Hepatocyte (in vitro differentiated cells): ENCODE measurements around the gene ASS1. TPM values are rescaled to one million over a fixed set of nuclear protein-coding genes. Genes with fewer than 3 reads are reported as not detected.

Experiments
- DNase-seq: peaks from one replicate; pipeline ENCODE4 v3.0.0-alpha.2; 2016; ENCODE audit warnings: low spot score
- H2AFZ ChIP-seq: fragments of 200-600 bp; sonication (generic); 2 replicates; pipeline ENCODE4 v1.6.0; 2016; ENCODE audit warnings: antibody characterized with exemption, mild to moderate bottlenecking
- H3K27ac ChIP-seq: fragments of 200-600 bp; sonication (generic); 2 replicates; pipeline ENCODE4 v1.5.1; 2016; ENCODE audit warnings: mild to moderate bottlenecking
- H3K27me3 ChIP-seq: fragments of 200-600 bp; sonication (generic); 2 replicates; pipeline ENCODE4 v1.6.1; 2016
- H3K36me3 ChIP-seq: fragments of 200-600 bp; sonication (generic); replicated peaks from 2 replicates; pipeline ENCODE4 v1.5.1; 2016; ENCODE audit warnings: low read depth; ENCODE audit not compliant: insufficient read depth
- H3K4me1 ChIP-seq: fragments of 200-600 bp; sonication (generic); 2 replicates; pipeline ENCODE4 v1.5.1; 2016; ENCODE audit warnings: mild to moderate bottlenecking, moderate library complexity; ENCODE audit not compliant: insufficient read depth
- H3K4me2 ChIP-seq: fragments of 200-600 bp; sonication (generic); 2 replicates; pipeline ENCODE4 v1.6.0; 2016
- H3K4me3 ChIP-seq: fragments of 200-600 bp; sonication (generic); 2 replicates; pipeline ENCODE4 v1.5.1; 2016; ENCODE audit warnings: mild to moderate bottlenecking
- H3K79me2 ChIP-seq: fragments of 200-600 bp; sonication (generic); 2 replicates; pipeline ENCODE4 v1.6.0; 2017; ENCODE audit warnings: mild to moderate bottlenecking
- H3K9me2 ChIP-seq: fragments of 200-600 bp; sonication (generic); replicated peaks from 2 replicates; pipeline ENCODE4 v1.6.0; 2017; ENCODE audit warnings: mild to moderate bottlenecking; ENCODE audit not compliant: insufficient read depth
- H3K9me3 ChIP-seq: fragments of 200-600 bp; sonication (generic); 2 replicates; pipeline ENCODE4 v1.5.1; 2016; ENCODE audit warnings: low read depth, mild to moderate bottlenecking
- H4K20me1 ChIP-seq: fragments of 200-600 bp; sonication (generic); 2 replicates; pipeline ENCODE4 v1.6.0; 2016; ENCODE audit warnings: mild to moderate bottlenecking; ENCODE audit not compliant: insufficient read depth, poor library complexity, severe bottlenecking
- CTCF ChIP-seq: fragments of 200-600 bp; sonication (generic); IDR thresholded peaks from 2 replicates; pipeline ENCODE4 v1.5.1; 2016; ENCODE audit warnings: antibody characterized with exemption, mild to moderate bottlenecking; ENCODE audit not compliant: poor library complexity
- EZH2 ChIP-seq: fragments of 200-600 bp; sonication (generic); IDR thresholded peaks from 2 replicates; pipeline ENCODE4 v1.6.1; 2016; ENCODE audit warnings: antibody characterized with exemption, mild to moderate bottlenecking, borderline replicate concordance
- EZH2phosphoT487 ChIP-seq: fragments of 200-600 bp; sonication (generic); IDR thresholded peaks from one replicate; pipeline ENCODE4 v1.6.1; 2018; ENCODE audit warnings: antibody characterized with exemption, mild to moderate bottlenecking, low read depth, moderate library complexity; ENCODE audit not compliant: unreplicated experiment, severe bottlenecking
- WGBS: methylation state at CpG from one replicate; pipeline ENCODE4 v1.1.6; 2016; ENCODE audit warnings: low lambda C conversion rate; ENCODE audit errors: missing lambda C conversion rate; 5-methylcytosine and 5-hydroxymethylcytosine counted together
- polyA plus RNA-seq: library from polyadenylated mRNA; unstranded; fragments of >200 nt; fragmentation: Nextera tagmentation; extraction: Ambion mirVana; gene quantifications from 2 replicates; pipeline ENCODE4 v1.2.1, GENCODE V29; 2016
- total RNA-seq: library from RNA; depleted of rRNA; stranded (reverse); fragments of >200 nt; gene quantifications from 2 replicates; pipeline ENCODE4 v1.2.3, GENCODE V29; 2014

ASS1 gene
- total and polyA plus RNA-seq, 2 experiments from 2014 or later: 145 to 292 TPM

- no peak for TF ChIP-seq EZH2
- no peak for TF ChIP-seq EZH2phosphoT487
- TF ChIP-seq CTCF: no peak
These were observed 91.9 kb downstream of the ASS1 start for GRCh38 chr9:130536701-130537107.

GRCh38 chr9:130537346-130538050, 92.7 kb downstream of the ASS1 start:
- no peak for DNase-seq
- Histone ChIP-seq H3K9me2 (no peaks in the 10 kb centered on the region), H3K4me1 (peaks cover 7% of the 10 kb centered on the region), H2AFZ (no peak overlapping the region), H3K4me2 (no peak overlapping the region), H3K27me3 (peaks cover 19% of the 10 kb centered on the region), H3K36me3 (no peaks in the 10 kb centered on the region), H3K4me3 (no peak overlapping the region), H3K79me2 (no peaks in the 10 kb centered on the region), H3K9me3 (no peaks in the 10 kb centered on the region), H3K27ac (no peak overlapping the region), H4K20me1 (no peaks in the 10 kb centered on the region)
- TF ChIP-seq EZH2 (no peak), CTCF (no peak), EZH2phosphoT487 (no peak)
- WGBS: 50% methylated on average over 25 of the region's 25 CpGs

More at GRCh38 chr9:130536701-130537107, 91.9 kb downstream of the ASS1 start:
- Histone ChIP-seq H3K27ac (peak overlapping the region; percentile 64), H3K4me3 (no peak overlapping the region), H3K27me3 (peaks cover 19% of the 10 kb centered on the region), H3K36me3 (no peaks in the 10 kb centered on the region), H3K9me2 (no peaks in the 10 kb centered on the region), H3K79me2 (no peaks in the 10 kb centered on the region), H3K9me3 (no peaks in the 10 kb centered on the region), H2AFZ (no peak overlapping the region), H3K4me1 (peaks cover 7% of the 10 kb centered on the region), H3K4me2 (no peak overlapping the region), H4K20me1 (no peaks in the 10 kb centered on the region)
- no peak for DNase-seq
- WGBS: 69% methylated on average over 3 of the region's 3 CpGs

GRCh38 chr9:130539420-130540223, 94.9 kb downstream of the ASS1 start:
- H4K20me1 ChIP-seq: no peaks in the 10 kb centered on the region
- no peaks in the 10 kb centered on the region for H3K36me3 ChIP-seq
- DNase-seq: no peak
- peaks cover 19% of the 10 kb centered on the region for H3K27me3 ChIP-seq
- no peak for TF ChIP-seq EZH2
- TF ChIP-seq CTCF: no peak
- TF ChIP-seq EZH2phosphoT487: no peak
- no peak overlapping the region for H3K27ac ChIP-seq
- no peak overlapping the region for H3K4me3 ChIP-seq
- no peaks in the 10 kb centered on the region for H3K9me3 ChIP-seq
- no peaks in the 10 kb centered on the region for H3K9me2 ChIP-seq
- H3K79me2 ChIP-seq: no peaks in the 10 kb centered on the region
- no peak overlapping the region for H3K4me2 ChIP-seq
- H2AFZ ChIP-seq: no peak overlapping the region
- H3K4me1 ChIP-seq: peaks cover 7% of the 10 kb centered on the region
- 70% methylated on average over 11 of the region's 11 CpGs for WGBS
